PFSK-1 (cell line): ENCODE results near the gene IFIT1.

Source experiments
- POLR2AphosphoS5 ChIP-seq: IDR thresholded peaks from 2 replicates; pipeline ENCODE4 v1.6.1; 2012; ENCODE audit warnings: low read depth, mild to moderate bottlenecking, control low read depth, low read length, moderate library complexity
- TF ChIP-seq, protein P1 (sequence below), 2 experiments: IDR thresholded peaks; 2 replicates each; pipeline versions ENCODE4 v1.6.1 to v1.8.0; 2011 to 2012; ENCODE audit warnings: low read depth in 2 of 2, low read length in 2 of 2, control low read depth in 1 of 2, inconsistent platforms in 1 of 2, mild to moderate bottlenecking in 1 of 2, moderate library complexity in 1 of 2; ENCODE audit not compliant: insufficient read depth in 1 of 2

DNA sequence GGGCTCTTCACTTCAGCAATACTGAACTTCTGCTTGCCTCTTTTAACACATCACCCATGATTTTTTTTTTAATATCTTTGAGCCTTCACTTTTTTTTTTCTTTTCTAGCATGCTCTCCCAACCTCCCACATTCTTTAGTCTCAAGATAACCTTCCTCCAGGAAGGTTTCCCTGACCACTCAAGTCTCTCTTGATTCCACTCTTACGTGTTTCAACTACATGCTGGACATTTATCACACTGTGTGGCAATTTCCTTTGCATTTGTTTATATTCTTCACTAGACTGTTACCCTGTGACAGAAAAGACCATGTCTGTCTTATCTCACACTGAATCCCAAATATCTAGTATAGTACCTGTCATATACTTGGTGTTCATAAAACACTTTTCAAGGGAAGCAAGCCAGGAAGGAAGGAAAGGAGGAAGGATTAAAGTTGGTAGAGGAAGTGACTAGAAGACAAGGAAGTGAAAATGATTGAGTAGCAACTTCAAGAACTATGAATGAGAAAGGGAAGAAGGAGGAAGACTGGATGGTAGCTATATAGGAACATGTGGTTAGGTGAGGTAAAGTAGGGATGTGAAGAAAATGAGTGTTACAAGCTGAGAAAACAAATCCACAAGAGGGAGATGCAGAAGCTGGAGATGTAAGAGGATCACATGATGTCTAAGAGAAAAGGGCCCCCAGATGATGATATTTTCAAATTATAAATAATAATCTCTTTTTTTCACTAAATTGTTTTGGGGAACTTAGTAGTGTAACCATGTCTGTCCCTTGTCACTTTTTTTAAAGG lies 62.3 kb downstream of the IFIT1 start:
- TF ChIP-seq, protein P1, sequence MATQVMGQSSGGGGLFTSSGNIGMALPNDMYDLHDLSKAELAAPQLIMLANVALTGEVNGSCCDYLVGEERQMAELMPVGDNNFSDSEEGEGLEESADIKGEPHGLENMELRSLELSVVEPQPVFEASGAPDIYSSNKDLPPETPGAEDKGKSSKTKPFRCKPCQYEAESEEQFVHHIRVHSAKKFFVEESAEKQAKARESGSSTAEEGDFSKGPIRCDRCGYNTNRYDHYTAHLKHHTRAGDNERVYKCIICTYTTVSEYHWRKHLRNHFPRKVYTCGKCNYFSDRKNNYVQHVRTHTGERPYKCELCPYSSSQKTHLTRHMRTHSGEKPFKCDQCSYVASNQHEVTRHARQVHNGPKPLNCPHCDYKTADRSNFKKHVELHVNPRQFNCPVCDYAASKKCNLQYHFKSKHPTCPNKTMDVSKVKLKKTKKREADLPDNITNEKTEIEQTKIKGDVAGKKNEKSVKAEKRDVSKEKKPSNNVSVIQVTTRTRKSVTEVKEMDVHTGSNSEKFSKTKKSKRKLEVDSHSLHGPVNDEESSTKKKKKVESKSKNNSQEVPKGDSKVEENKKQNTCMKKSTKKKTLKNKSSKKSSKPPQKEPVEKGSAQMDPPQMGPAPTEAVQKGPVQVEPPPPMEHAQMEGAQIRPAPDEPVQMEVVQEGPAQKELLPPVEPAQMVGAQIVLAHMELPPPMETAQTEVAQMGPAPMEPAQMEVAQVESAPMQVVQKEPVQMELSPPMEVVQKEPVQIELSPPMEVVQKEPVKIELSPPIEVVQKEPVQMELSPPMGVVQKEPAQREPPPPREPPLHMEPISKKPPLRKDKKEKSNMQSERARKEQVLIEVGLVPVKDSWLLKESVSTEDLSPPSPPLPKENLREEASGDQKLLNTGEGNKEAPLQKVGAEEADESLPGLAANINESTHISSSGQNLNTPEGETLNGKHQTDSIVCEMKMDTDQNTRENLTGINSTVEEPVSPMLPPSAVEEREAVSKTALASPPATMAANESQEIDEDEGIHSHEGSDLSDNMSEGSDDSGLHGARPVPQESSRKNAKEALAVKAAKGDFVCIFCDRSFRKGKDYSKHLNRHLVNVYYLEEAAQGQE (IDR thresholded peaks at IDR 0.05; ENCODE audit: insufficient read depth in 1 of 2, low read depth in 2 of 2, low read length in 2 of 2) = no peak
- no peak for TF ChIP-seq POLR2AphosphoS5
